Esophagus squamous epithelium (tissue), 5 donors: ENCODE results near the gene USH1C. TPM values are rescaled to one million over a fixed set of nuclear protein-coding genes. Genes with fewer than 3 reads are reported as not detected.

Experiments
- DNase-seq: peaks from one replicate; lab custom pipeline; 2025; lab: John Stamatoyannopoulos, UW
- H3K27ac ChIP-seq, 4 donors: fragments of 200-600 bp; sonication (generic); one replicate each; pipeline ENCODE4 v1.5.1; 2016 to 2019; ENCODE audit warnings: mild to moderate bottlenecking in 1 of 4
- H3K27me3 ChIP-seq, 4 donors: fragments of 200-600 bp; sonication (generic); 1 replicate in 3 of 4; 2 replicates in 1 of 4; pipeline versions ENCODE4 v1.5.1 to v1.6.0; 2017 to 2021; ENCODE audit warnings: antibody characterized with exemption in 1 of 4
- H3K36me3 ChIP-seq, 3 donors: fragments of 200-600 bp; sonication (generic); one replicate each; pipeline ENCODE4 v1.5.1; 2016 to 2019
- H3K4me1 ChIP-seq, 3 donors: fragments of 200-600 bp; sonication (generic); one replicate each; pipeline ENCODE4 v1.5.1; 2017 to 2019
- H3K4me3 ChIP-seq, 4 donors: fragments of 200-600 bp; sonication (generic); 1 replicate in 3 of 4; 2 replicates in 1 of 4; pipeline ENCODE4 v1.5.1; 2016 to 2019; ENCODE audit warnings: mild to moderate bottlenecking in 2 of 4, moderate library complexity in 1 of 4
- H3K9me3 ChIP-seq, 3 donors: fragments of 200-600 bp; sonication (generic); one replicate each; pipeline ENCODE4 v1.5.1; 2016 to 2019
- CTCF ChIP-seq, 6 experiments: fragments of 450-650 bp in 4 of 6; fragments of 200-600 bp in 2 of 6; sonication (generic) in 2 of 6; IDR thresholded peaks; one replicate each; pipeline ENCODE4 v1.5.1; 2016 to 2019; ENCODE audit warnings: antibody characterized with exemption in 6 of 6, mild to moderate bottlenecking in 4 of 6, moderate library complexity in 4 of 6
- POLR2A ChIP-seq, 4 donors: fragments of 450-650 bp; IDR thresholded peaks; one replicate each; pipeline ENCODE4 v1.6.1; 2017; ENCODE audit warnings: antibody characterized with exemption in 4 of 4, mild to moderate bottlenecking in 4 of 4, moderate library complexity in 3 of 4
- WGBS, 2 donors: methylation state at CpG; one replicate each; pipeline ENCODE4 v1.1.5; 2018; 5-methylcytosine and 5-hydroxymethylcytosine counted together
- intact Hi-C: fragments of 100-400 bp; cut with DNase I; formaldehyde crosslinking; loops from one replicate; pipeline ENCODE4 v1.15.0; 2022
- total RNA-seq, 4 donors: library from RNA; depleted of rRNA; stranded (reverse); fragments of >200 nt; gene quantifications; one replicate each; pipeline ENCODE4 v1.1.0, GENCODE V29; 2016
- donor health status: DM: yes; HTN: yes; CAD: no.

The USH1C gene
- total RNA-seq, 4 donors from 2014 or later = not detected

DNA sequence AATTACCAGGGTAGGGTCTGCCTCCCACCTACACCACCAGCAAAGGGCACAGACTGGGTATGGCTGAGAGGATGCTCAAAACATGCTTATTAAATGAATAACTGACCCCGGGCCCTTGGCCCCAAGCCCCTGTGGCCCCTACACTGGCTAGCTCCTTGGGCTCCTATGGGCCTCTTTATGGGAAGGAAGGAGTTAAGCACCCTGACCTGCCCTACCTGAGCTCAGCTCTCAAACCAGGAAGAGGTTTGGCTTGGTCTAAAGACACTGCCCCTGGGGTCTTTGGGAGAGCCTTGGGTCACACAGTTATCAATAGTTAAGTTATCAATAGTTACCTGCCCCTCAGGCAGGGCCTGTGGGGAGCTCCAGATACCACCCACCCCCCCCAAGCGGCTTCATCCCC, 1.2 kb downstream of the USH1C start:
- intact Hi-C loops = no loop called here
- Histone ChIP-seq H3K4me1 (peaks cover 0 to 9% (median 0%) of the 10 kb centered on the region in 3 donors), H3K27ac (no peak overlapping the region), H3K36me3 (no peaks in the 10 kb centered on the region), H3K27me3 (peaks cover 0 to 64% (median 2%) of the 10 kb centered on the region in 4 donors), H3K9me3 (no peaks in the 10 kb centered on the region), H3K4me3 (no peak overlapping the region)
- no peak for DNase-seq
- WGBS, 2 donors = no CpG with 5 or more reads among the region's 2 CpGs
- TF ChIP-seq CTCF (IDR thresholded peaks at IDR 0.05) (no peak), POLR2A (IDR thresholded peaks at IDR 0.05) (no peak)

- Histone ChIP-seq H3K4me1 (peaks cover 0 to 9% (median 0%) of the 10 kb centered on the region in 3 donors), H3K4me3 (no peak overlapping the region), H3K9me3 (no peaks in the 10 kb centered on the region), H3K36me3 (no peaks in the 10 kb centered on the region), H3K27ac (no peak overlapping the region), H3K27me3 (peaks cover 0 to 58% (median 2%) of the 10 kb centered on the region in 4 donors)
- intact Hi-C loops = no loop called here
- TF ChIP-seq POLR2A (IDR thresholded peaks at IDR 0.05) (no peak), CTCF (IDR thresholded peaks at IDR 0.05) (no peak)
- WGBS, 2 donors = 79 to 81% methylated on average over 2 to 4 of the region's 4 CpGs
- no peak for DNase-seq
Measured at GRCh38 chr11:17542249-17542648, 2.0 kb downstream of the USH1C start.

DNA sequence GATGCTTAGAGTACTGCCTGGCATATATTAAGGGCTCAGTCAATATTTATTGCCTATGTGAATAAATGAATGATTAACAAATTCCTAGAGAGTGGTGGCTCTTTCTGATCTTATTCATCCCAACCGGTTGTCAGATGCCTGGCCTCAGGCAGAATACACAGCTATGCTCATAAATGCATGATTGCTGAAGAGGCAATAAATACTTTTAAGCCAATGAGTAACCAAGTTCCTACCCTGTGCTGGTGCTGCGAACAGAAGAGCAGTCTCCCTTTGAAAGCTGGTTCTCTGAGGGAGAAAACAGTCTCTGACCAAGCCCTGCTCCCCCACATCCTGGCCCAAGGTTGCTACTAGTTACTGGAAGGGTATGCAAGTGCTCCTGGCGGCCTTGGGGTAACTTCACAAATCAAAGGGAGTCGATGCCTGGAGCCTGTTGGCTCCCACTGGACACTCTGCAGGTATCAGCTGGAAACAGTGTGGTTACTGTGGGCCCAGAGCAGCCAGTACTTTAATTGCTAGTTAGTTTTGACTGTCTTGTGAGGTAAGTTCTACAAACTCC, 2.8 kb downstream of the USH1C start:
- TF ChIP-seq CTCF (IDR thresholded peaks at IDR 0.05) = no peak
- no peak for TF ChIP-seq POLR2A (IDR thresholded peaks at IDR 0.05)
- intact Hi-C loops = no loop called here
- H3K27me3 ChIP-seq = peaks cover 0 to 49% (median 2%) of the 10 kb centered on the region in 4 donors
- no peak overlapping the region for H3K27ac ChIP-seq
- no peaks in the 10 kb centered on the region for H3K36me3 ChIP-seq
- H3K4me1 ChIP-seq = peaks cover 0 to 6% (median 0%) of the 10 kb centered on the region in 3 donors
- H3K9me3 ChIP-seq = no peaks in the 10 kb centered on the region
- WGBS, 2 donors = 60 to 70% methylated on average over 2 to 3 of the region's 4 CpGs
- no peak for DNase-seq
- H3K4me3 ChIP-seq = no peak overlapping the region

- no peaks in the 10 kb centered on the region for H3K36me3 ChIP-seq
- TF ChIP-seq CTCF (IDR thresholded peaks at IDR 0.05) (no peak), POLR2A (IDR thresholded peaks at IDR 0.05) (no peak)
- H3K27ac ChIP-seq = no peak overlapping the region
- no peak for DNase-seq
- WGBS, 2 donors = 73 to 82% methylated on average over 4 of the region's 4 CpGs
- no peak overlapping the region for H3K4me3 ChIP-seq
- peaks cover 0 to 43% (median 2%) of the 10 kb centered on the region in 4 donors for H3K27me3 ChIP-seq
- H3K9me3 ChIP-seq = no peaks in the 10 kb centered on the region
- H3K4me1 ChIP-seq = peaks cover 0 to 6% (median 0%) of the 10 kb centered on the region in 3 donors
- intact Hi-C loops = no loop called here
Measured at GRCh38 chr11:17540807-17541206, 3.4 kb downstream of the USH1C start.

DNA sequence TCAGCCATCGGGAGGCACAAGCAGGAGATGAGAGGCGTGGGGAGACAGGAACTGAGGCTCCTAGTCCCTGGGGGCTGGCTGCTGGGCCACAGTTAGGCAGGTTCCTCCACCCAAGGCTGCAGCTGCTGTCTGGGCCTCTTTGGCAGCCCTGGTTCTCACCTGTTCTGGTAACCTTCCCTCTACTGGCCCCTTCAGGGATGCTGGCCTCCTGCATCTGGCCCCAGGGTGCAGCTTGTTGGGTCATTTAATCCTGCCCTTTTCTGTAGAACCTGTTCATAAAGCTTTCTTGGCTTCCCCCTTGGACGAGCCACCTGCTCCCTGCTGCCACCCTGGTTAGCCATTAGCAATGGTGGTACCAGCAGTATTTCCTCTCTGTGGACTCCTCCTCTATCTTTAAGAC, 5.5 kb downstream of the USH1C start:
- Histone ChIP-seq H3K4me3 (no peak overlapping the region), H3K9me3 (no peaks in the 10 kb centered on the region), H3K27ac (no peak overlapping the region), H3K4me1 (no peaks in the 10 kb centered on the region), H3K36me3 (no peaks in the 10 kb centered on the region), H3K27me3 (peaks cover 0 to 27% (median under 1%) of the 10 kb centered on the region in 4 donors)
- no peak for DNase-seq
- intact Hi-C loops = no loop called here
- no peak for TF ChIP-seq CTCF (IDR thresholded peaks at IDR 0.05)
- no peak for TF ChIP-seq POLR2A (IDR thresholded peaks at IDR 0.05)
- WGBS, 2 donors = 45 to 60% methylated on average over 3 of the region's 3 CpGs
